Peyer's patch (tissue), 4 donors: ENCODE data around the gene HIBCH. TPM values are rescaled to one million over a fixed set of nuclear protein-coding genes. Genes with fewer than 3 reads are reported as not detected.
A peak's percentile ranks its signal among the peaks of the same experiment; 100 is the strongest.

Experiments
- DNase-seq, 3 donors: peaks; one replicate each; pipeline ENCODE4 v3.0.0-alpha.2; 2017 to 2019
- H3K27ac ChIP-seq, 4 donors: fragments of 200-600 bp; sonication (generic); one replicate each; pipeline ENCODE4 v1.5.1; 2016 to 2019
- H3K27me3 ChIP-seq, 2 donors: fragments of 200-600 bp; sonication (generic); one replicate each; pipeline ENCODE4 v1.5.1; 2019
- H3K36me3 ChIP-seq, 3 donors: fragments of 200-600 bp; sonication (generic); one replicate each; pipeline ENCODE4 v1.5.1; 2016 to 2019
- H3K4me1 ChIP-seq, 4 donors: fragments of 200-600 bp; sonication (generic); one replicate each; pipeline ENCODE4 v1.5.1; 2016 to 2019
- H3K4me3 ChIP-seq, 4 donors: fragments of 200-600 bp; sonication (generic); 1 replicate in 3 of 4; 2 replicates in 1 of 4; pipeline ENCODE4 v1.5.1; 2016 to 2019; ENCODE audit warnings: mild to moderate bottlenecking in 1 of 4
- H3K9me3 ChIP-seq, 4 donors: fragments of 200-600 bp; sonication (generic); one replicate each; pipeline ENCODE4 v1.5.1; 2016 to 2019; ENCODE audit warnings: mild to moderate bottlenecking in 1 of 4
- POLR2A ChIP-seq, 2 donors: fragments of 450-650 bp; IDR thresholded peaks; one replicate each; pipeline ENCODE4 v1.5.1; 2017; ENCODE audit warnings: antibody characterized with exemption in 2 of 2, mild to moderate bottlenecking in 2 of 2, moderate library complexity in 2 of 2
- total RNA-seq, 4 donors: library from RNA; depleted of rRNA; stranded (reverse); fragments of >200 nt; gene quantifications; one replicate each; pipeline ENCODE4 v1.1.0, GENCODE V29; 2016
- TF ChIP-seq, protein P1 (sequence below), 6 experiments: fragments of 450-650 bp in 4 of 6; fragments of 200-600 bp in 2 of 6; sonication (generic) in 1 of 6; IDR thresholded peaks; one replicate each; pipeline ENCODE4 v1.5.1; 2017 to 2019; ENCODE audit warnings: antibody characterized with exemption in 6 of 6, mild to moderate bottlenecking in 3 of 6, moderate library complexity in 1 of 6

Gene HIBCH
- total RNA-seq, 4 donors from 2014 or later = 20.0 to 38.8 (median 27.4) TPM

DNA sequence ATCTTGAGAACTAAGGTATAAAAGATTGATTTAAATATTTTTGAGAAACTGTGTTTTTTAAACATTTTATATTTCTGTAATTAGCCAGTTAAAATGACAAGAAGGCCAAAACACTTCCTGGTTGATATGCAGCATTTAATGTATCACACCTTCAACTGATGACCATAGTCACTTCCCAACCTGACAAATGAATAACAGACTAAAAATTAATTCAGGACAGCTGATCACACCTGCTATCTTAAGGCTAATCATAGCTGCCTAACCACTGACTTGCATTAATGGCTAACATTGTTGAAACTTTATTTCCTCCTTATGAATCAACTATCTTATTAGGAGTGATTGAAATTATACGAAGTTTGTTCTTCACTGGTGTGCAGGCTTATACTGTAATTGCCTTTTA lies 131.3 kb downstream of the HIBCH start:
- H3K27ac ChIP-seq = no peak overlapping the region
- TF ChIP-seq, protein P1, sequence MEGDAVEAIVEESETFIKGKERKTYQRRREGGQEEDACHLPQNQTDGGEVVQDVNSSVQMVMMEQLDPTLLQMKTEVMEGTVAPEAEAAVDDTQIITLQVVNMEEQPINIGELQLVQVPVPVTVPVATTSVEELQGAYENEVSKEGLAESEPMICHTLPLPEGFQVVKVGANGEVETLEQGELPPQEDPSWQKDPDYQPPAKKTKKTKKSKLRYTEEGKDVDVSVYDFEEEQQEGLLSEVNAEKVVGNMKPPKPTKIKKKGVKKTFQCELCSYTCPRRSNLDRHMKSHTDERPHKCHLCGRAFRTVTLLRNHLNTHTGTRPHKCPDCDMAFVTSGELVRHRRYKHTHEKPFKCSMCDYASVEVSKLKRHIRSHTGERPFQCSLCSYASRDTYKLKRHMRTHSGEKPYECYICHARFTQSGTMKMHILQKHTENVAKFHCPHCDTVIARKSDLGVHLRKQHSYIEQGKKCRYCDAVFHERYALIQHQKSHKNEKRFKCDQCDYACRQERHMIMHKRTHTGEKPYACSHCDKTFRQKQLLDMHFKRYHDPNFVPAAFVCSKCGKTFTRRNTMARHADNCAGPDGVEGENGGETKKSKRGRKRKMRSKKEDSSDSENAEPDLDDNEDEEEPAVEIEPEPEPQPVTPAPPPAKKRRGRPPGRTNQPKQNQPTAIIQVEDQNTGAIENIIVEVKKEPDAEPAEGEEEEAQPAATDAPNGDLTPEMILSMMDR (IDR thresholded peaks at IDR 0.05) = no peak
- TF ChIP-seq POLR2A (IDR thresholded peaks at IDR 0.05) = no peak
- H3K27me3 ChIP-seq = no peaks in the 10 kb centered on the region
- no peaks in the 10 kb centered on the region for H3K9me3 ChIP-seq
- peaks cover 0 to 16% (median 0%) of the 10 kb centered on the region in 4 donors for H3K4me1 ChIP-seq
- no peak for DNase-seq
- no peak overlapping the region for H3K4me3 ChIP-seq
- H3K36me3 ChIP-seq = peaks cover 0 to 5% (median 0%) of the 10 kb centered on the region in 3 donors

DNA sequence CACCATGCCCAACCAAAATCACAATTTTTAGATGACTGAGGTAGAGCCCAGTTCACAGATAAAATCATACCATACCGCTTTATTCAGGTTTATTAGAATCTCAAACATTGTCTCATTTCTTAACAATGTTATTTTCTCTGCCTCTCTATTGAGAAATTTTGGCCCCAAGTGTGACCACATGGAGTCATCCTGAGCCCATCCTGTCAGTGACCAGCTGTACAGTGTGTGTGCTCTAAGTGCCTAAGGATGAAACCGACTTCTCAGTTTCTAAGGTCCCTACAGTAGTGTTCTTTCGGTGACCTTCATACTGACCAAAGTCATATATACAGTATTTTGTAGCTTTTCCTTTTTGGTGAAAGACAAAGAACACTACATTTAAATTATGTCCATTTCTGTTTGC lies 133.4 kb downstream of the HIBCH start:
- Histone ChIP-seq H3K9me3 (no peaks in the 10 kb centered on the region), H3K27ac (no peak overlapping the region), H3K4me3 (peak overlapping the region in 1 of 4 donors; percentile 5), H3K36me3 (peaks cover 0 to 5% (median 0%) of the 10 kb centered on the region in 3 donors), H3K27me3 (no peaks in the 10 kb centered on the region), H3K4me1 (peaks cover 0 to 16% (median 0%) of the 10 kb centered on the region in 4 donors)
- TF ChIP-seq POLR2A (IDR thresholded peaks at IDR 0.05) = no peak
- TF ChIP-seq, protein P1 (IDR thresholded peaks at IDR 0.05) = no peak
- no peak for DNase-seq

DNA sequence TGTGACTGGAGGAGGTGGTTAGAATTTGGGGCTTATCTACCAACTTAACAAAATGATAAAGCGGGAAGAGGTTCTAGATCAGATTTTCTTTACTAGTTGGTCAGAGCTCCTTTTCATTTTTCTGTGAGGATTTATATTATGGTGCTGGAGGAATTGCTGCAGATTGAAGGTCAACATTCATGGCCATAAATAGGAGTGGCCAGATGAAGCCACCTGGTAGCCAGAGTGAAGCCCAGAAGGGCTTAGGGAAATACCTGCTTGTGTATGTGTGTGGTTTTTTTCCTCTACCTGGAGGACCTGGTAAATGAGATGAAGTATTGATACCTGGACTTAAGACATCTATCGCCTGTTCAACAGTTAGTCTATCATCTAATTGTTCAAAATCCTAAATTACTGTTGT lies 134.2 kb downstream of the HIBCH start:
- Histone ChIP-seq H3K27me3 (no peaks in the 10 kb centered on the region), H3K36me3 (peaks cover 0 to 5% (median 0%) of the 10 kb centered on the region in 3 donors), H3K27ac (peak overlapping the region in 2 of 4 donors; percentile 48 to 49), H3K4me3 (peak overlapping the region in 1 of 4 donors; percentile 61), H3K9me3 (no peaks in the 10 kb centered on the region), H3K4me1 (peaks cover 0 to 16% (median 2%) of the 10 kb centered on the region in 4 donors)
- DNase-seq = peak in 1 of 3 donors; percentile 65
- no peak for TF ChIP-seq POLR2A (IDR thresholded peaks at IDR 0.05)
- TF ChIP-seq, protein P1 (IDR thresholded peaks at IDR 0.05) = no peak

DNA sequence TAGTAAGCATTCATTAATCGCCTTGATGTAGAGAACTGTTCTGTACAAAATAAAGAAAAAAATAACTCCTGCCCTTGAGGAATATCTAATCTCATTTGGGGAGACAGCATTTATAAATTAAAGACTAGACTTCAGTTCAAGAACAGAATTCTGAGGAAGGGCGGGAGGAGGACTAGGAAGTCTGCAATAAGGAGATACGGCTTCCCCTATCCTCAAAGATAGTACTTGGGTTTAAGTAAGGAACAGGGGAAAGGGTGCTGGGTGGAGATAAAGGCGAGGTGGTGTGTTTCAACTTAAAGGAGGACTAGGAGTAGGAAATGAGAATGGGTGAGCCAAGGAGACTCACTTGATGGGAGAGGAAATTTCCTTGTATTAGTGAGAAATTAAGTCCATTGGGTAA lies 135.2 kb downstream of the HIBCH start:
- no peak for DNase-seq

DNA sequence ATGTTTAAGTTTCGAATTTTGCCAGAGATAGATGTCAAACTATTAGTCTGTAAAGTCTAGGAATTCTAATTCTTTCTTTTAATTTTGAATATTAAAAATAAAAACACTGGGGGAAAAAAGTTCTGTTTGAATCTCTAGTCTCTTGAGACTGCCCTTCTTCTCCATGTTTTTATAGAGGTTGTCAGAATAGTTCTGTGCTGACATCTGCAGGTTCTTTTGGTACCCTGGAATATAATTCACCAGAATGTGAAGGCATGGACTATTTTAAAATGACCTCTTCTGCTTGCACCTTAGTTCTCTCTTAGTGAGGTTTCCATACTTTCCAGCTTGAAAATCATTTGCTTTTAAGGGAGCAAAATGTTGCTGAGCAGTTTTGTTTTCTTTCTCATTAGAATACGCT lies 136.1 kb downstream of the HIBCH start:
- Histone ChIP-seq H3K4me1 (peaks cover 0 to 16% (median 4%) of the 10 kb centered on the region in 4 donors), H3K27ac (peak overlapping the region in 1 of 4 donors; percentile 88), H3K27me3 (no peaks in the 10 kb centered on the region), H3K36me3 (peaks cover 0 to 5% (median 0%) of the 10 kb centered on the region in 3 donors), H3K9me3 (no peaks in the 10 kb centered on the region), H3K4me3 (peak overlapping the region in 1 of 4 donors; percentile 61)
- DNase-seq = no peak
- TF ChIP-seq, protein P1 (IDR thresholded peaks at IDR 0.05) = peak in 1 of 6 experiments; percentile 8
- no peak for TF ChIP-seq POLR2A (IDR thresholded peaks at IDR 0.05)

More for the DNA sequence above, 135.2 kb downstream of the HIBCH start:
- Histone ChIP-seq H3K4me1 (peaks cover 0 to 16% (median 4%) of the 10 kb centered on the region in 4 donors), H3K27ac (peak overlapping the region in 1 of 4 donors; percentile 49), H3K9me3 (no peaks in the 10 kb centered on the region), H3K36me3 (peaks cover 0 to 5% (median 0%) of the 10 kb centered on the region in 3 donors), H3K27me3 (no peaks in the 10 kb centered on the region), H3K4me3 (peak overlapping the region in 1 of 4 donors; percentile 61)
- TF ChIP-seq, protein P1 (IDR thresholded peaks at IDR 0.05) = no peak
- no peak for TF ChIP-seq POLR2A (IDR thresholded peaks at IDR 0.05)
